HG02884 (cell line): ENCODE measurements around the gene SNX14.
A peak's percentile ranks its signal among the peaks of the same experiment; 100 is the strongest.
"Not testable (repeated sequence)": the region's sequence is repeated elsewhere in the genome, so short reads cannot be mapped to it uniquely, and the experiment has no call there.

ENCODE experiments used
- ATAC-seq: cut with Tn5 transposase; IDR thresholded peaks from one replicate; pipeline ENCODE4 v1.9.1; 2021; ENCODE audit warnings: mild to moderate bottlenecking, moderate library complexity; ENCODE audit not compliant: unreplicated experiment

SNX14 gene

DNA sequence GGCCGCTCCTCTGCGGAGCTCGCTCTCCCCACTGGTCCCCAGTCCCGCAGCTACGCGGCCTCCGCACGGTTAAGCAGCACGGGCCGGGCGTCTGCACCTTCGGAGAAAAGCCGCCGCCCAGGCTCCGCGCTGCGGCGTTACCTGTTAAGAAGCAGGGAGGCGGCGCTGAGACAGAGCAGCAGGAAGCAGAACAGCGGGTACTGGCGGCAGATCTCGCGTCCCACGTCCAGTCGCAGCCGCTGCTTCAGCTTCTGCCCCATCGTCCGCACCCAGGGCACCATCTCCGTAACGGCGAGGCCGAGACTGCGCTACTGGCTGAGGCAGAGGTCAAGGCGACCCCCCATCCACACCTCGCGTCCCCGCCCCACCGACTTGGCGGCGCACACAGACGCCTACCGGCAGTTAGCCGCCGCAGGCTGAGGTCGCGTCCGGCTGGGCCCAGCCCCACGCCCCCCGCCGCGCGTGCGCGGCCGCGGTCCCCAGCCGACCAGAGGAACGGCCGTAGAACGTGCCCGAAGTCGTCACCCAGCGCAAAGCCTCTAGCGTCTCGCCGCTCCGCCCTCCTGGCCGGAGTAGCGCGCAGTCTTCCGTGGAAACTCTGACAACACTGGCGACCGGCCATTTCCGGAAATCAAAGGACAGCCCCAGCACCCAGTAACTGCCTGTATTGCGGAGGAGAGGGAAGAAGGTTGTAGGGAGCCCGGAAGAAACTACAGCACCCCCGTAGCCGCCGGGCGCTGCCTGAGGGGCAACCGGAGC is at the start of gene SNX14:
SNX14 (minus strand) TSS at position 421 of the 759 bp plus-strand sequence; CDS start at position 281, 140 bp downstream.
- ATAC-seq = peak; percentile 85

GRCh38 chr6:85642774-85643536 is 49.3 kb upstream of the SNX14 start, which contains the start of gene SYNCRIP:
Gene SYNCRIP (minus strand): TSS chr6:85642886. CDS start chr6:85641439, 1,447 bp downstream.
- ATAC-seq = peak; percentile 61

DNA sequence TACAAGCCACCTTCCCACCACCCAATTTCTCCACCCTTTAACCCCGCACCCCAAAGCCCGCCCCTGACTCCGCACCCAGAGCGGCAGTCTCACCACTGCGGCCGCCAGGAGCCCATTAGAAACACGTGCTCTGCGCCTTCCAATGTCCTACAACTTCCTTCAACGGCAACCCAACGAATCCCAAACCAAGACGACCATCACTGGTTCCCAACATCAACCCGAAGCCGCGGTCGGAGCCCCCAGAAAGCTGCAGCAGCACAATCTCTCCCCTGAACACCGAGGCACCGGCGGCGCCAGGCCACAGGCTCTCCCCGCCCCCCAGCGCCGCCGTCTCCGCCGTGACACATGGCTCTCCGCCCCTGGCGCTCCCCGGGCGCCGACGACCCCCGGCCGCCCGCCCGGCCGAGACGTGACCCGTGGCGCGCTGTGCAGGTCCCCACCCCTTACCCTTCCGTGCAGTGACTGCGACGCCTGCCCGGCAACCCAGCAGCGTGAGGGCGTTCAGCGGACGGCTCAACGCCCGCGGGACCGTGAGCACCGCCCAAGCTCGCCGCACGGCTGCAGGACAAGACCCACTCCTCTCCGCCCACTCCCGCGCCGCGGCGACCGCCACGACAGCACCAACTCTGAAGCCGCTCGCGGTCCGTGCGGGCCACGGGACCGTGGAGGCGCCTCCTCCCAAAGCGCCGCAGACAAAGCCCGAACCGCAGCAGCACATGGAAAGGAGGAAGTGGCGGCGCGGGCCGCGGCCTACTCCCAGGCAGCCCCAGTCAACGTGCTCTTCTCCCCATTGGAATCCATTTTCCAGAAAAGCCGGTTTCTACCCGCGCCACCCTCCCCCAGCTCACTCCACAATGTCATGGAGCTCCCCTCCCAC is 48.5 kb upstream of the SNX14 start:
- ATAC-seq = no peak

DNA sequence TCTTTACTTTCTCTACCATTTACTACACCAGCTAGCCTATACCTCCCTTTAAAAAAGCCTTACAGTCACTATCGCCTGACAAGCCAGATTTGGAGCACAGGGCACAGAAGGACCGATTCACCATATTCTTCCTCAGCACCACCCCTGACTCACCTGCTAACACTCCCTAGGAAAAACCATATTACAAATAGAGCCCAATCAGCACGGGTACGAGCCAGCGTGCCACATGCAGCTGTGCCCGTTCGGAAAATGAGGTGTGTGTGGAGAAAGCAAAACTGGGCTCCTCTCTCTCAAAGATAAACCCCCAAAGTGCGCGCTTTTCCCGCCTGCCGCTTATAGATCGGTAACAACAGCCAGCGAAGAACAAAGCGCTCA is 47.9 kb upstream of the SNX14 start:
- no peak for ATAC-seq

- ATAC-seq = no peak
These were observed 47.2 kb upstream of the SNX14 start for GRCh38 chr6:85640821-85641220.

DNA sequence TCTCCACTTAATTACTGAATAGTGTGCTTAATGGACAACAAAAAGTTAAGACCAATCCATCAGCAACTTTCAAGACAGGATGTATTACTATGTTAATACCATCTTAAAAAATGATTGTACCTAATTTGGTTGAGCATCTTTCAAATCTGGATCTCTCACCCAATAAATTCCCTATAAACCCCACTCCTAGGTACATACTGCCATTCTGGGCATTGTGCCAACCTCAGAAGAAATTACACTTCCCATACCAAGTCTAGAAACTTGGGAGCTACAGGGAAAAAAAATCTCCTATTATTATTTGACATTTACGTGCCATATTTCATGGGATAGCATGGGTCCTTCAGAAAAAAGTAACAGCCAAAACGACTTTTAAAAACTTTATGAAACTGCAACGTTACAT is 43.9 kb upstream of the SNX14 start:
- ATAC-seq = no peak

GRCh38 chr6:85632164-85632942 is 38.7 kb upstream of the SNX14 start:
- no peak for ATAC-seq

- ATAC-seq = not testable (repeated sequence)
These were observed 37.5 kb upstream of the SNX14 start for GRCh38 chr6:85631117-85631516.

DNA sequence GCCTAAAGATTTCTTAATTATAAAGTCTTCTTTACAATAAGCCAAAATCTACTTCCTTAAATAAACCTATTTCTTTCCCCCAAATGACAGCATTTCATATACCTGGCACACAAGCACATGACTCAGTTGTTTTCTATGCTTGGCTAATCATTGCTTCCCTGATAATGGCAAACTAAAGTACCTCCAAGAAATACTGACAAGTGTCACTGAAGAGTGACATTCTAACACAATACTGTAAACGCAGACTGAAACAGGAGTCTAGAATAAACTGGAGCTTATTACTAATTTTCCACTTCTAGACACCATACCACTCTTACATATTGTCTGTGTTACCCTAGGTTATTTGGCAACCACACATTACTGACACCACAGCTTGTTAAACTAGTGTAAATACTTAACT is 34.7 kb upstream of the SNX14 start:
- no peak for ATAC-seq

GRCh38 chr6:85620308-85620707 is 26.6 kb upstream of the SNX14 start:
- no peak for ATAC-seq

- no peak for ATAC-seq
These were observed 21.1 kb upstream of the SNX14 start for GRCh38 chr6:85614780-85615179.

GRCh38 chr6:85612690-85613474 is 19.2 kb upstream of the SNX14 start:
- ATAC-seq = no peak

GRCh38 chr6:85610182-85610895 is 16.7 kb upstream of the SNX14 start:
- no peak for ATAC-seq

DNA sequence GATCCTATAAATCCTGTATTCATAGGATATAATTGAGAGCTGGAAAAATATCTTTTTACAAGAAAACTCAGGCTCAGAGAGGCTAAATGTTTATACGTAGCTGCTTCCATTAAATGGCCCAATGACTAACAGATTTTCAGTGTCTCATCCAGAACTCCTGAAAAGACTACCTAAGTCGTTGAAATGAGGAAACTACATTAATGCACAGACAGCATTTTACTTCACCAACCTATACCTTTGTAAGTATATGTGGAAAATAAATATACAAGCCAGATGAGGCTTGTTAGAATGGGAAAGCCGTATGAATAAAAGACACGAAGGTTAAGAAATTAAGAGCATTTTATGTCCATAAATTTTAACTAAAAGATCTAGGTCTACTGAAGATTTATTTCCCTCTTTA is 8.4 kb upstream of the SNX14 start:
- no peak for ATAC-seq

- no peak for ATAC-seq
These were observed 7.2 kb upstream of the SNX14 start for GRCh38 chr6:85600713-85601313.

GRCh38 chr6:85594197-85594930 is 706 bp upstream of the SNX14 start:
- peak; percentile 7 for ATAC-seq

DNA sequence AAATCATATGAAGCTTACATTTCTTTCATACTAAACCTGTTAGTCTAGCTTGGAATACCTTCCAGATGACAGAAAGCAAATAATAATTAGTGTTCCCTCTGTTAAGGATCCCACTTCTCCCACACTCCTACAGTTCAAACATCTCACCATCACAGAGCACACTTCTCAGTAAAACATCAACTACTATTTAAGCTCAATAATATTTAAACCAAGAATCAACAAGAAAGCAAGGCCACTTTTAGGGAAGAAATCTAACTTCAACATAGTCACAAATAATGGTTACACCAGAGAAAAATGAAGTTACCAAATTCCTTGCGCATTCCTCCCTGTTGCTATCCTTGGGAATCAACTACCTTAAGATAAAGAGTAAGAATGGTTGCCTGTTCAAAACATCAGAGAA is 1.6 kb downstream of the SNX14 start:
- ATAC-seq = no peak

- ATAC-seq = no peak
These were observed 2.5 kb downstream of the SNX14 start for GRCh38 chr6:85591207-85591606.
